PC-3 (cell line): ENCODE results near the gene YEATS4.

ENCODE experiments used
- CTCF ChIP-seq: fragments of 300-600 bp; sonication (generic); conservative IDR thresholded peaks from 2 replicates; pipeline ENCODE4 v1.5.1; 2017; ENCODE audit warnings: antibody characterized with exemption, low read depth, mild to moderate bottlenecking, low read length
- EZH2phosphoT487 ChIP-seq: fragments of 300-600 bp; sonication (generic); IDR thresholded peaks from 2 replicates; pipeline ENCODE4 v1.6.1; 2018; ENCODE audit warnings: mild to moderate bottlenecking, antibody characterized with exemption, low read length, borderline replicate concordance

GRCh38 chr12:69350002-69350626, 9.4 kb upstream of the YEATS4 start:
- no peak for TF ChIP-seq CTCF
- TF ChIP-seq EZH2phosphoT487 = no peak
